Uterus (tissue), 2 donors: ENCODE data around the gene C4orf50.

Experiments used
- POLR2A ChIP-seq, 2 donors: fragments of 450-650 bp; IDR thresholded peaks; one replicate each; pipeline ENCODE4 v1.6.1; 2016; ENCODE audit warnings: antibody characterized with exemption in 2 of 2, mild to moderate bottlenecking in 1 of 2, moderate library complexity in 1 of 2
- TF ChIP-seq, protein P1 (sequence below), 4 experiments: fragments of 200-600 bp in 2 of 4; fragments of 450-650 bp in 2 of 4; sonication (generic) in 2 of 4; IDR thresholded peaks; one replicate each; pipeline ENCODE4 v1.5.1; 2016 to 2019; ENCODE audit warnings: antibody characterized with exemption in 4 of 4, mild to moderate bottlenecking in 2 of 4, moderate library complexity in 1 of 4

DNA sequence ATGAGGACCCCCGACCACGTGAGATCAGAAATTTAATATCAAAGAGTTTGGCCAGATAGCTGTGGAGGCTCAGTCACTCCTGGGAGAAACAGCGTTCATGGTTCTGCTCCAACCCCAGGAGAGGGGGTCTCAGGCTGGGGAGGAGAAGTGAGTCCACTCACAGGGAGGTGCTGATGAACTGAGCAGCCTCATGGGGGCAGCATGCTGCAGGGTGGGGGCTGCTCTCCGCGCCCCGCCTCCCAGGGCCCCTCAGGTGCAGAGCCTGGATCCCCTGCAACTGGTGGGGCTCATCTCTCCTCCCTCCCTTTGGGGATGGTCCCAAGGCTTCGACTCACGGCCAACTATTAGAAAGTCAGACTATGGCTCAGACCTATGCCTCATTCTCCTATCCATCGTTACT is 26.6 kb upstream of the C4orf50 start:
- TF ChIP-seq, protein P1, sequence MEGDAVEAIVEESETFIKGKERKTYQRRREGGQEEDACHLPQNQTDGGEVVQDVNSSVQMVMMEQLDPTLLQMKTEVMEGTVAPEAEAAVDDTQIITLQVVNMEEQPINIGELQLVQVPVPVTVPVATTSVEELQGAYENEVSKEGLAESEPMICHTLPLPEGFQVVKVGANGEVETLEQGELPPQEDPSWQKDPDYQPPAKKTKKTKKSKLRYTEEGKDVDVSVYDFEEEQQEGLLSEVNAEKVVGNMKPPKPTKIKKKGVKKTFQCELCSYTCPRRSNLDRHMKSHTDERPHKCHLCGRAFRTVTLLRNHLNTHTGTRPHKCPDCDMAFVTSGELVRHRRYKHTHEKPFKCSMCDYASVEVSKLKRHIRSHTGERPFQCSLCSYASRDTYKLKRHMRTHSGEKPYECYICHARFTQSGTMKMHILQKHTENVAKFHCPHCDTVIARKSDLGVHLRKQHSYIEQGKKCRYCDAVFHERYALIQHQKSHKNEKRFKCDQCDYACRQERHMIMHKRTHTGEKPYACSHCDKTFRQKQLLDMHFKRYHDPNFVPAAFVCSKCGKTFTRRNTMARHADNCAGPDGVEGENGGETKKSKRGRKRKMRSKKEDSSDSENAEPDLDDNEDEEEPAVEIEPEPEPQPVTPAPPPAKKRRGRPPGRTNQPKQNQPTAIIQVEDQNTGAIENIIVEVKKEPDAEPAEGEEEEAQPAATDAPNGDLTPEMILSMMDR (IDR thresholded peaks at IDR 0.05), result no peak
- no peak for TF ChIP-seq POLR2A (IDR thresholded peaks at IDR 0.05)
